SIG-M5 treated with dmso at 0.1 percent for 504 hours (cell line): Measurements from ENCODE around the gene C6orf120.
A peak's percentile ranks its signal among the peaks of the same experiment; 100 is the strongest.
"Not testable (repeated sequence)": the region's sequence is repeated elsewhere in the genome, so short reads cannot be mapped to it uniquely, and the experiment has no call there.

Experiments used
- DNase-seq: peaks from one replicate; lab custom pipeline; 2025; ENCODE audit not compliant: unreplicated experiment; lab: John Stamatoyannopoulos, UW

C6orf120 gene

GRCh38 chr6:169678342-169678741, 23.6 kb upstream of the C6orf120 start:
- no peak for DNase-seq

GRCh38 chr6:169684056-169684455, 17.9 kb upstream of the C6orf120 start:
- DNase-seq, result no peak

GRCh38 chr6:169685860-169686259, 16.1 kb upstream of the C6orf120 start:
- no peak for DNase-seq

- peak; percentile 68 for DNase-seq
Measured at GRCh38 chr6:169689287-169689686, 12.6 kb upstream of the C6orf120 start.

GRCh38 chr6:169691260-169691659, 10.7 kb upstream of the C6orf120 start:
- DNase-seq, result no peak

- DNase-seq, result no peak
Measured at GRCh38 chr6:169692516-169692915, 9.4 kb upstream of the C6orf120 start.

- DNase-seq, result no peak
Measured at GRCh38 chr6:169695131-169695530, 6.8 kb upstream of the C6orf120 start.

GRCh38 chr6:169697115-169697514, 4.8 kb upstream of the C6orf120 start:
- not testable (repeated sequence) for DNase-seq

- peak; percentile 63 for DNase-seq
Measured at GRCh38 chr6:169700296-169700695, 1.6 kb upstream of the C6orf120 start.

GRCh38 chr6:169701311-169701953, 494 bp upstream of the C6orf120 start:
- peak; percentile 21 for DNase-seq

GRCh38 chr6:169702840-169703246, 917 bp downstream of the C6orf120 start:
- no peak for DNase-seq

GRCh38 chr6:169707772-169708171, 5.8 kb downstream of the C6orf120 start:
- no peak for DNase-seq

GRCh38 chr6:169709293-169709692, 7.4 kb downstream of the C6orf120 start:
- no peak for DNase-seq

- DNase-seq, result no peak
Measured at GRCh38 chr6:169710009-169710408, 8.1 kb downstream of the C6orf120 start.

GRCh38 chr6:169714178-169714577, 12.3 kb downstream of the C6orf120 start:
- no peak for DNase-seq

- no peak for DNase-seq
Measured at GRCh38 chr6:169714595-169714994, 12.7 kb downstream of the C6orf120 start.

- DNase-seq, result no peak
Measured at GRCh38 chr6:169719117-169719516, 17.2 kb downstream of the C6orf120 start.

GRCh38 chr6:169720207-169720855, 18.4 kb downstream of the C6orf120 start:
- DNase-seq, result peak; percentile 60

- peak; percentile 50 for DNase-seq
Measured at GRCh38 chr6:169722362-169723199, 20.7 kb downstream of the C6orf120 start.

GRCh38 chr6:169723200-169723909, 21.4 kb downstream of the C6orf120 start:
- peak; percentile 50 for DNase-seq

GRCh38 chr6:169723991-169724493, 22.1 kb downstream of the C6orf120 start:
- DNase-seq, result no peak
